ENCODE data around the gene KPNA1. TPM values are rescaled to one million over a fixed set of nuclear protein-coding genes. Genes with fewer than 3 reads are reported as not detected.
"Not testable (repeated sequence)": the region's sequence is repeated elsewhere in the genome, so short reads cannot be mapped to it uniquely, and the experiment has no call there.

KPNA1 gene
- total RNA-seq, 2 donors from 2014 or later = 57.4 to 59.0 TPM

GRCh38 chr3:122497425-122497824 is 17.3 kb downstream of the KPNA1 start:
- ATAC-seq (no peak), DNase-seq (no peak)
- intact Hi-C loops (cut with DNase I, micrococcal nuclease) = no loop called here

GRCh38 chr3:122496508-122496907 is 18.2 kb downstream of the KPNA1 start:
- intact Hi-C loops (cut with DNase I, micrococcal nuclease) = no loop called here
- ATAC-seq = no peak
- DNase-seq = no peak

GRCh38 chr3:122493296-122493695 is 21.4 kb downstream of the KPNA1 start:
- no peak for DNase-seq
- ATAC-seq = no peak
- intact Hi-C loops (cut with DNase I, micrococcal nuclease) = no loop called here

- intact Hi-C loops (cut with DNase I, micrococcal nuclease) = no loop called here
- no peak for ATAC-seq
- DNase-seq = no peak
Observed at GRCh38 chr3:122488262-122488973, 26.3 kb downstream of the KPNA1 start.

GRCh38 chr3:122484985-122485384 is 29.8 kb downstream of the KPNA1 start:
- no peak for DNase-seq
- ATAC-seq = no peak
- intact Hi-C loops (cut with DNase I, micrococcal nuclease) = no loop called here

- intact Hi-C loops (cut with DNase I, micrococcal nuclease) = no loop called here
- ATAC-seq (no peak), DNase-seq (no peak)
Observed at GRCh38 chr3:122481390-122481789, 33.3 kb downstream of the KPNA1 start.

GRCh38 chr3:122476532-122476931 is 38.2 kb downstream of the KPNA1 start:
- no peak for DNase-seq
- ATAC-seq = no peak
- intact Hi-C loops (cut with DNase I, micrococcal nuclease) = no loop called here

GRCh38 chr3:122475316-122475715 is 39.4 kb downstream of the KPNA1 start:
- intact Hi-C loops (cut with DNase I, micrococcal nuclease) = no loop called here
- ATAC-seq (no peak), DNase-seq (no peak)

- DNase-seq = no peak
- intact Hi-C loops (cut with DNase I, micrococcal nuclease) = no loop called here
- ATAC-seq = no peak
Observed at GRCh38 chr3:122469659-122470058, 45.1 kb downstream of the KPNA1 start.

- DNase-seq (no peak), ATAC-seq (no peak)
- intact Hi-C loops (cut with DNase I, micrococcal nuclease) = no loop called here
Observed at GRCh38 chr3:122468896-122469533, 45.7 kb downstream of the KPNA1 start.

- no peak for DNase-seq
- intact Hi-C loops (cut with DNase I, micrococcal nuclease) = no loop called here
- no peak for ATAC-seq
Observed at GRCh38 chr3:122466701-122467240, 48.0 kb downstream of the KPNA1 start.

- DNase-seq = no peak
- ATAC-seq = no peak
- intact Hi-C loops (cut with DNase I, micrococcal nuclease) = no loop called here
Observed at GRCh38 chr3:122464659-122465058, 50.1 kb downstream of the KPNA1 start.

GRCh38 chr3:122462406-122462805 is 52.3 kb downstream of the KPNA1 start:
- intact Hi-C loops (cut with DNase I, micrococcal nuclease) = no loop called here
- DNase-seq (no peak), ATAC-seq (no peak)

- ATAC-seq (no peak), DNase-seq (no peak)
- intact Hi-C loops (cut with DNase I, micrococcal nuclease) = no loop called here
Observed at GRCh38 chr3:122461806-122462205, 52.9 kb downstream of the KPNA1 start.

GRCh38 chr3:122458992-122459391 is 55.7 kb downstream of the KPNA1 start:
- intact Hi-C loops (cut with DNase I, micrococcal nuclease) = no loop called here
- ATAC-seq (peak; percentile 53), DNase-seq (no peak)

- intact Hi-C loops (cut with DNase I, micrococcal nuclease) = no loop called here
- no peak for ATAC-seq
- no peak for DNase-seq
Observed at GRCh38 chr3:122457706-122458105, 57.0 kb downstream of the KPNA1 start.

- no peak for ATAC-seq
- intact Hi-C loops (cut with DNase I, micrococcal nuclease) = no loop called here
- no peak for DNase-seq
Observed at GRCh38 chr3:122456074-122456473, 58.7 kb downstream of the KPNA1 start.

GRCh38 chr3:122451371-122451770 is 63.4 kb downstream of the KPNA1 start:
- intact Hi-C loops (cut with DNase I, micrococcal nuclease) = no loop called here
- DNase-seq = no peak
- no peak for ATAC-seq

- intact Hi-C loops (cut with DNase I, micrococcal nuclease); DNase-seq; ATAC-seq: not testable (repeated sequence)
Observed at GRCh38 chr3:122448218-122448617, 66.5 kb downstream of the KPNA1 start.

GRCh38 chr3:122444491-122444887 is 70.2 kb downstream of the KPNA1 start:
- DNase-seq; intact Hi-C loops (cut with DNase I, micrococcal nuclease); ATAC-seq: not testable (repeated sequence)
